Putamen (tissue), 1 donor: ENCODE measurements around the gene TRIO.
"Not testable (repeated sequence)": the region's sequence is repeated elsewhere in the genome, so short reads cannot be mapped to it uniquely, and the experiment has no call there.

Source experiments
- DNase-seq: peaks from one replicate; pipeline ENCODE4 v3.0.0-alpha.2; 2016; ENCODE audit warnings: low spot score

Gene TRIO

DNA sequence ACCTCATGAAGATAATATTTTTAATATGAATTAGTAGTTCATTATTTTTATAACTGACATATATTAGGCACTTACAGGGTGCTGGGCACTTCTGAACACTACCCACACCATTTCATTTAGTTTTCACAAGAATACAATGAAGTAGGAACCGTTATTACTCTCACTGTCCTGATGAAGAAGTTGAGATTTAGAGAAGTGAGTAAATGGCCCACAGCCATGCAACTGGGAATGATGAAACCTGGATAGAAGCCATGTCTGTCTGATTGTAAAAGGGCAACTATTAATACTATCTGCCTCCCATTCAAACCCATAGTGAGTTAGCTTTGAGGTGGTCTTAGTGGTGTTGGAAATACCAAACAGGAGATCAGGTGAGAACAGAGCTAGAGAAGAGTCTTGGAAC lies 408.9 kb downstream of the TRIO start:
- DNase-seq, result no peak

DNA sequence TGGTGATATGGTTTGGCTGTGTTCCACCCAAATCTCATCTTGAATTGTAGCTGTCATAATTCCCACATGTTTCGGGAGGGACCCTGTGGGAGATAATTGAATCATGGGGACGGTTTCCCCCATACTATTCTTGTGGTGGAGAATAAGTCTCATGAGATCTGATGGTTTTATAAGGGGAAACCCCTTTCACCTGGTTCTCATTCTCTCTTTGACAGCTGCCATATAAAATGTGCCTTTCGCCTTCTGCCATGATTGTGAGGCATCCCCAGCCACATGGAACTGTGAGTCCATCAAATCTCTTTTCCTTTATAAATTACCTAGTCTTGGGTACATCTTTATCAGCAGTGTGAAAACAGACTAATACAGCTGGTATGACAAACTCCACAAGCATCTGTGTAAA lies 411.1 kb downstream of the TRIO start:
- not testable (repeated sequence) for DNase-seq

DNA sequence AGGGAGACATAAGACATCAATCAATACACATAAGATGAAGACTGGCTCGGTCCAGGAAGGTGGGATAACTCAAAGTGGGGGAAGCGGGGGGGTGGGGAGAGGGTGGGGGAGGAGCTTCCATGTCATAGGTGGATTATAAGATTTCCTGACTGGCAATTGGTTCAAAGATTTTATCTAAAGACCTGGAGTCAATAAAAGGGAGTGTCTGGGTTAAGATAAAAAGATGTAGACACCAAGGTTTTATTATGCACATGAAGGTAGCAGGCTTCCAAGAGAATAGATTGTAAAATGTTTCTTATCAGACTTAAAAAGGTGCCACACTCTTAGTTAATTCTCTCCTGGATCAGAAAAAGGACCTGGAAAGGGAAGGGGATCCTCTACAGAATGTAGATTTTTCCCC lies 412.9 kb downstream of the TRIO start:
- DNase-seq, result no peak

DNA sequence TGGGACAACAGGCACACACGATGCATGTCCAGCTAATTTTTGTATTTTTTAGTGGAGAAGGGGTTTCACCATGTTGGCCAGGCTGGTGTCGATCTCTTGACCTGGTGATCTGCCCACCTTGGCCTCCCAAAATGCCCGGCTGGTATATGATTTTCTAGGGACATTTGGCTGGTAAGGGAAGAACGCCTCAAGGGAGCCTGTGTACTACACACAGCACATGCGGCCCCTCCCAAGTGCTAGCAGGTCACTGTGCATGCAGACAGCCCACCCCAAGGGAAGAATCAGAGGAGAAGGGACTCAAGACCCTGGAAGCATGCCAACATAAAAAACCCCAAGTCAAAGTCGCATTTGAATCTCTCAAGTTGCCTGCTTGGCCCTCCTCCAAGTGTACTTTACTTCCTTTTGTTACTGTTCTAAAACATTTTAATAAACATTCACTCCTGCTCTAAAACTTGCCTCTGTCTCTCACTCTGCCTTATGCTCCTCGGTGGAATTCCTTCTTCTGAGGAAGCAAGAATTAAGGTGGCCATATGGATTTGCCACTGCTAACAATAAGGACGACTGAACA lies 414.1 kb downstream of the TRIO start:
- DNase-seq, result no peak

DNA sequence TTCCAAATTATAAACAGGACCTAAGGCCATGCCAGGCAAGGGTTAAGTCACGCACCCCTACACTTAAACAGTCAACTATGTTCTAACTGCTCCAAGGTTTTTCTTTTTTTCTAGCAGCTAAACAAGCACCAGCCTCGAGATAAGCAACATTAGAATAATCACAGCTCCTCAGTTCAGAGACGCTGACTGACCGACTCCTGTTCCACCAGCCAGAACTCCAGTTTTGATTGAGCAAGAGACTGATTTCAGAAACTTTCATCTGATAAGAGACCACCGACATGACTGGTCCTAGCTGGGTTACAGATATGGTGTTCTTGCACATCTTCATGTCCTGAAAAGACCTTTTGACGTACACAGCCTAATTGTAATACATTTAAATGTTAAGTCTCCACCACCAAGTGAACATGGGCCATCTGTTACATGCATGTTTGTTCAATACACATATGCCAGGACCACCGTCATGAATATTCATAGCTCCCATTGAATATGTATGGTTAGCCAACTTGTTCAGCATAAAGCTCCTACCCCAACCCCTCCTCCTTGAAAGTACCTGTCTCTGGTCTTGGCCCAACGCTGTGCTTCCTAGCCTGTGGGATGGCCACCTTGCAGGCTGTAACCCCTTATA lies 414.8 kb downstream of the TRIO start:
- no peak for DNase-seq
